Measurements from ENCODE around the gene PCBD1. TPM values are rescaled to one million over a fixed set of nuclear protein-coding genes. Genes with fewer than 3 reads are reported as not detected.

PCBD1 gene
- total RNA-seq, 1 donor from 2014 or later, result 36.6 TPM

GRCh38 chr10:70917226-70917625, 28.9 kb upstream of the PCBD1 start:
- H3K27me3 Mint-ChIP-seq (ENCODE audit: unreplicated experiment), result peaks cover 57% of the 10 kb centered on the region
- no peaks in the 10 kb centered on the region for H3K36me3 Mint-ChIP-seq (ENCODE audit: unreplicated experiment)
- no peak overlapping the region for H3K4me3 Mint-ChIP-seq (ENCODE audit: unreplicated experiment)
- H3K27ac Mint-ChIP-seq (ENCODE audit: unreplicated experiment), result no peak overlapping the region
- H3K9me3 Mint-ChIP-seq (ENCODE audit: unreplicated experiment), result no peaks in the 10 kb centered on the region
- no peak for DNase-seq (ENCODE audit: extremely low spot score, unreplicated experiment)
- no peaks in the 10 kb centered on the region for H3K4me1 Mint-ChIP-seq (ENCODE audit: unreplicated experiment)
- TF ChIP-seq CTCF (IDR thresholded peaks at IDR 0.05), result no peak

GRCh38 chr10:70916241-70916640, 27.9 kb upstream of the PCBD1 start:
- H3K36me3 Mint-ChIP-seq (ENCODE audit: unreplicated experiment), result no peaks in the 10 kb centered on the region
- no peak overlapping the region for H3K4me3 Mint-ChIP-seq (ENCODE audit: unreplicated experiment)
- H3K9me3 Mint-ChIP-seq (ENCODE audit: unreplicated experiment), result no peaks in the 10 kb centered on the region
- DNase-seq (ENCODE audit: extremely low spot score, unreplicated experiment), result no peak
- no peaks in the 10 kb centered on the region for H3K4me1 Mint-ChIP-seq (ENCODE audit: unreplicated experiment)
- TF ChIP-seq CTCF (IDR thresholded peaks at IDR 0.05), result no peak
- H3K27ac Mint-ChIP-seq (ENCODE audit: unreplicated experiment), result no peak overlapping the region
- H3K27me3 Mint-ChIP-seq (ENCODE audit: unreplicated experiment), result peaks cover 52% of the 10 kb centered on the region

GRCh38 chr10:70915806-70916205, 27.4 kb upstream of the PCBD1 start:
- Mint-ChIP-seq H3K27me3 (ENCODE audit: unreplicated experiment) (peaks cover 48% of the 10 kb centered on the region), H3K27ac (ENCODE audit: unreplicated experiment) (no peak overlapping the region)

GRCh38 chr10:70915206-70915605, 26.8 kb upstream of the PCBD1 start:
- peaks cover 48% of the 10 kb centered on the region for H3K27me3 Mint-ChIP-seq (ENCODE audit: unreplicated experiment)

More at GRCh38 chr10:70915806-70916205, 27.4 kb upstream of the PCBD1 start:
- Mint-ChIP-seq H3K4me1 (ENCODE audit: unreplicated experiment) (no peaks in the 10 kb centered on the region), H3K36me3 (ENCODE audit: unreplicated experiment) (no peaks in the 10 kb centered on the region), H3K9me3 (ENCODE audit: unreplicated experiment) (no peaks in the 10 kb centered on the region), H3K4me3 (ENCODE audit: unreplicated experiment) (no peak overlapping the region)
- DNase-seq (ENCODE audit: extremely low spot score, unreplicated experiment), result no peak
- TF ChIP-seq CTCF (IDR thresholded peaks at IDR 0.05), result no peak

GRCh38 chr10:70914316-70914864, 26.0 kb upstream of the PCBD1 start:
- H3K27me3 Mint-ChIP-seq (ENCODE audit: unreplicated experiment), result peaks cover 49% of the 10 kb centered on the region
- H3K36me3 Mint-ChIP-seq (ENCODE audit: unreplicated experiment), result no peaks in the 10 kb centered on the region
- TF ChIP-seq CTCF (IDR thresholded peaks at IDR 0.05), result no peak
- no peaks in the 10 kb centered on the region for H3K9me3 Mint-ChIP-seq (ENCODE audit: unreplicated experiment)
- H3K4me1 Mint-ChIP-seq (ENCODE audit: unreplicated experiment), result no peaks in the 10 kb centered on the region
- no peak for DNase-seq (ENCODE audit: extremely low spot score, unreplicated experiment)
- H3K27ac Mint-ChIP-seq (ENCODE audit: unreplicated experiment), result no peak overlapping the region
- no peak overlapping the region for H3K4me3 Mint-ChIP-seq (ENCODE audit: unreplicated experiment)

More at GRCh38 chr10:70915206-70915605, 26.8 kb upstream of the PCBD1 start:
- H3K4me1 Mint-ChIP-seq (ENCODE audit: unreplicated experiment), result no peaks in the 10 kb centered on the region
- no peaks in the 10 kb centered on the region for H3K36me3 Mint-ChIP-seq (ENCODE audit: unreplicated experiment)
- no peak for DNase-seq (ENCODE audit: extremely low spot score, unreplicated experiment)
- H3K27ac Mint-ChIP-seq (ENCODE audit: unreplicated experiment), result no peak overlapping the region
- no peak for TF ChIP-seq CTCF (IDR thresholded peaks at IDR 0.05)
- no peak overlapping the region for H3K4me3 Mint-ChIP-seq (ENCODE audit: unreplicated experiment)
- H3K9me3 Mint-ChIP-seq (ENCODE audit: unreplicated experiment), result no peaks in the 10 kb centered on the region

Measured in osteocyte (in vitro differentiated cells).